ENCODE data around the gene TLE4. TPM values are rescaled to one million over a fixed set of nuclear protein-coding genes. Genes with fewer than 3 reads are reported as not detected.
A peak's percentile ranks its signal among the peaks of the same experiment; 100 is the strongest.
"Not testable (repeated sequence)": the region's sequence is repeated elsewhere in the genome, so short reads cannot be mapped to it uniquely, and the experiment has no call there.

The TLE4 gene
- total RNA-seq, 1 donor from 2014 or later = 102 TPM

GRCh38 chr9:79637177-79637925 lies 65.6 kb downstream of the TLE4 start:
- Mint-ChIP-seq H3K9me3 (ENCODE audit: unreplicated experiment) (peaks cover 3% of the 10 kb centered on the region), H3K27ac (ENCODE audit: unreplicated experiment) (no peak overlapping the region), H3K36me3 (ENCODE audit: unreplicated experiment) (peaks cover 31% of the 10 kb centered on the region), H3K4me3 (ENCODE audit: unreplicated experiment) (no peak overlapping the region), H3K4me1 (ENCODE audit: unreplicated experiment) (peaks cover 32% of the 10 kb centered on the region), H3K27me3 (ENCODE audit: unreplicated experiment) (no peaks in the 10 kb centered on the region)
- DNase-seq (ENCODE audit: extremely low spot score, unreplicated experiment) = no peak
- no peak for TF ChIP-seq CTCF (IDR thresholded peaks at IDR 0.05)

GRCh38 chr9:79638806-79639205 lies 67.0 kb downstream of the TLE4 start:
- Mint-ChIP-seq H3K27me3 (ENCODE audit: unreplicated experiment) (no peaks in the 10 kb centered on the region), H3K9me3 (ENCODE audit: unreplicated experiment) (peaks cover 3% of the 10 kb centered on the region), H3K36me3 (ENCODE audit: unreplicated experiment) (peaks cover 36% of the 10 kb centered on the region), H3K4me3 (ENCODE audit: unreplicated experiment) (no peak overlapping the region), H3K27ac (ENCODE audit: unreplicated experiment) (no peak overlapping the region), H3K4me1 (ENCODE audit: unreplicated experiment) (peaks cover 31% of the 10 kb centered on the region)
- TF ChIP-seq CTCF (IDR thresholded peaks at IDR 0.05) = no peak
- DNase-seq (ENCODE audit: extremely low spot score, unreplicated experiment) = no peak

GRCh38 chr9:79639354-79639753 lies 67.6 kb downstream of the TLE4 start:
- H3K9me3 Mint-ChIP-seq (ENCODE audit: unreplicated experiment) = peaks cover 7% of the 10 kb centered on the region
- peaks cover 31% of the 10 kb centered on the region for H3K4me1 Mint-ChIP-seq (ENCODE audit: unreplicated experiment)

GRCh38 chr9:79640067-79640466 lies 68.3 kb downstream of the TLE4 start:
- H3K27ac Mint-ChIP-seq (ENCODE audit: unreplicated experiment); H3K4me3 Mint-ChIP-seq (ENCODE audit: unreplicated experiment); H3K27me3 Mint-ChIP-seq (ENCODE audit: unreplicated experiment); DNase-seq (ENCODE audit: extremely low spot score, unreplicated experiment); H3K9me3 Mint-ChIP-seq (ENCODE audit: unreplicated experiment): not testable (repeated sequence)
- peaks cover 29% of the 10 kb centered on the region for H3K4me1 Mint-ChIP-seq (ENCODE audit: unreplicated experiment)
- peaks cover 46% of the 10 kb centered on the region for H3K36me3 Mint-ChIP-seq (ENCODE audit: unreplicated experiment)

More at GRCh38 chr9:79639354-79639753, 67.6 kb downstream of the TLE4 start:
- no peaks in the 10 kb centered on the region for H3K27me3 Mint-ChIP-seq (ENCODE audit: unreplicated experiment)
- H3K36me3 Mint-ChIP-seq (ENCODE audit: unreplicated experiment) = peaks cover 39% of the 10 kb centered on the region
- H3K4me3 Mint-ChIP-seq (ENCODE audit: unreplicated experiment) = no peak overlapping the region
- H3K27ac Mint-ChIP-seq (ENCODE audit: unreplicated experiment) = no peak overlapping the region
- no peak for DNase-seq (ENCODE audit: extremely low spot score, unreplicated experiment)
- TF ChIP-seq CTCF (IDR thresholded peaks at IDR 0.05) = no peak

GRCh38 chr9:79641070-79641469 lies 69.3 kb downstream of the TLE4 start:
- Mint-ChIP-seq H3K4me3 (ENCODE audit: unreplicated experiment) (no peak overlapping the region), H3K9me3 (ENCODE audit: unreplicated experiment) (peaks cover 7% of the 10 kb centered on the region), H3K27me3 (ENCODE audit: unreplicated experiment) (no peaks in the 10 kb centered on the region), H3K4me1 (ENCODE audit: unreplicated experiment) (peaks cover 29% of the 10 kb centered on the region), H3K36me3 (ENCODE audit: unreplicated experiment) (peaks cover 43% of the 10 kb centered on the region), H3K27ac (ENCODE audit: unreplicated experiment) (peak overlapping the region; percentile 7)
- no peak for TF ChIP-seq CTCF (IDR thresholded peaks at IDR 0.05)
- no peak for DNase-seq (ENCODE audit: extremely low spot score, unreplicated experiment)
